ENCODE data around the gene TEX2.
A peak's percentile ranks its signal among the peaks of the same experiment; 100 is the strongest.

The TEX2 gene, protein sequence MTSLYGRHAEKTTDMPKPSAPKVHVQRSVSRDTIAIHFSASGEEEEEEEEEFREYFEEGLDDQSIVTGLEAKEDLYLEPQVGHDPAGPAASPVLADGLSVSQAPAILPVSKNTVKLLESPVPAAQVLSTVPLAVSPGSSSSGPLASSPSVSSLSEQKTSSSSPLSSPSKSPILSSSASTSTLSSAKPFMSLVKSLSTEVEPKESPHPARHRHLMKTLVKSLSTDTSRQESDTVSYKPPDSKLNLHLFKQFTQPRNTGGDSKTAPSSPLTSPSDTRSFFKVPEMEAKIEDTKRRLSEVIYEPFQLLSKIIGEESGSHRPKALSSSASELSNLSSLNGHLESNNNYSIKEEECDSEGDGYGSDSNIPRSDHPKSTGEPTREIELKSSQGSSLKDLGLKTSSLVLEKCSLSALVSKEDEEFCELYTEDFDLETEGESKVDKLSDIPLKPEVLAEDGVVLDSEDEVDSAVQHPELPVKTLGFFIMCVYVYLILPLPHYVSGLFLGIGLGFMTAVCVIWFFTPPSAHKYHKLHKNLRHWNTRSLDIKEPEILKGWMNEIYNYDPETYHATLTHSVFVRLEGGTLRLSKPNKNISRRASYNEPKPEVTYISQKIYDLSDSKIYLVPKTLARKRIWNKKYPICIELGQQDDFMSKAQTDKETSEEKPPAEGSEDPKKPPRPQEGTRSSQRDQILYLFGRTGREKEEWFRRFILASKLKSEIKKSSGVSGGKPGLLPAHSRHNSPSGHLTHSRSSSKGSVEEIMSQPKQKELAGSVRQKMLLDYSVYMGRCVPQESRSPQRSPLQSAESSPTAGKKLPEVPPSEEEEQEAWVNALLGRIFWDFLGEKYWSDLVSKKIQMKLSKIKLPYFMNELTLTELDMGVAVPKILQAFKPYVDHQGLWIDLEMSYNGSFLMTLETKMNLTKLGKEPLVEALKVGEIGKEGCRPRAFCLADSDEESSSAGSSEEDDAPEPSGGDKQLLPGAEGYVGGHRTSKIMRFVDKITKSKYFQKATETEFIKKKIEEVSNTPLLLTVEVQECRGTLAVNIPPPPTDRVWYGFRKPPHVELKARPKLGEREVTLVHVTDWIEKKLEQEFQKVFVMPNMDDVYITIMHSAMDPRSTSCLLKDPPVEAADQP

GRCh38 chr17:64263000-64263766 is at the start of gene TEX2:
Gene TEX2 (minus strand): TSS chr17:64263260. CDS start chr17:64214217, 49,043 bp downstream.
- peak; percentile 82 for DNase-seq (ENCODE audit: low read depth)

GRCh38 chr17:64309710-64310109 is 46.6 kb upstream of the TEX2 start:
- DNase-seq (ENCODE audit: low read depth) = no peak

- no peak for DNase-seq (ENCODE audit: low read depth)
These were observed 46.0 kb upstream of the TEX2 start for GRCh38 chr17:64309021-64309420.

DNA sequence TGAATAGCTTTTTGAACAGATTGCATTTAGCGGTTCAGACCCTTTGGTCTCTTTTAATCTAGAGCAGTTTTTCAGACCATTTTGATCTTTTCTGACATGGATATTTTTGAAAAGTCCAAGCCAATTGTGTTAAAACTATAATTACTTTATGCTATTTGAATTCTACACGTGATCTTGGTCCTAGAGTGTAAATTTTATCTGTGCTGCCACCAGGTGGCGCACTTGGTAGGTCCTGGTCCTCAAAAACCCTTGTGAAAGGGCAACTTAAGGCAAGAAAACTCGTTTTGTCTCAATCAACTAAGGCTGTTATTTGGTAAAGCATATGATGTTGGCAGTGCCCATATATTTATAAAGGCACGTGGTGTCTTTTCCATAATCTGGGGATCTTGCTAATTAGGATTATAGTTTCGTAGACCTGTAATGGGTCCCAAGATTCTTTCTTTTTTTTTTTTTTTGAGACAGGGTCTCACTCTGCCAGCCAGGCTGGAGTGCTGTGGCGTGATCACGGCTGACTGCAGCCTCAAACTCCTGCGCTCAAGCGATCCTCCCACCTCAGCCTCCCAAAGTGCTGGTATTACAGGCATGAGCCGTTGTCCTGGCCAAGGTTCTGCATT is 43.9 kb upstream of the TEX2 start:
- peak; percentile 46 for DNase-seq (ENCODE audit: low read depth)

DNA sequence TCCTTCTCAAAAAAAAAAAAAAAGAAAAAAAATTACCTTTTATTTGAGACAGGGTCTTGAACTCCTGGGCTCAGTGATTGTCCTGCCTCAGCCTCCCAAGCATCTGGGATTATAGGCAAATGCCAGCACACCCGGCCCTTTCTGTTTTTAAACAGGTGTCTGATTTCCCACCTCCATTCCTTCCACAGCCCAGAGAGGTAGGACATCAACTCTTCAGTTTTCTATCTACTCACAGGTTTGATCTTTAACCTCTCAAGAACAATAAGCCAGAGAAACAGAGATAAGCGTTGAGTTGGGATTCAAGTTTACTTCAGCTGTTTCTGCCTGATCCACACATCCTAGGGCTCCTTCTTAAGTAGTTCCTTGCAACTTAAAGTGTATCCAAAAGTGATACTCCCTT is 41.5 kb upstream of the TEX2 start:
- no peak for DNase-seq (ENCODE audit: low read depth)

DNA sequence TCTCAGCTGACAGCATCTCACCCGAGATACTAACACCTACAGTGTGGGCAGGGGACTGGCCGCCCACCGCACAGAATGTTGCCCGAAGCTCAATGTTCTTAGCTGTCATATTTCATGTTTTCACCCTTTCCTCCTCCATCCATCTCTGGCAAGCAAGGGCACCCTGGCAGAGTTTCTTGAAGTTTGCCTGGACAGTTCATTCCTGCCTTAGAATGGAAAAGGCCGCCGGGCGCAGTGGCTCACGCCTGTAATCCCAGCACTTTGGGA is 37.6 kb upstream of the TEX2 start:
- DNase-seq (ENCODE audit: low read depth) = no peak

DNA sequence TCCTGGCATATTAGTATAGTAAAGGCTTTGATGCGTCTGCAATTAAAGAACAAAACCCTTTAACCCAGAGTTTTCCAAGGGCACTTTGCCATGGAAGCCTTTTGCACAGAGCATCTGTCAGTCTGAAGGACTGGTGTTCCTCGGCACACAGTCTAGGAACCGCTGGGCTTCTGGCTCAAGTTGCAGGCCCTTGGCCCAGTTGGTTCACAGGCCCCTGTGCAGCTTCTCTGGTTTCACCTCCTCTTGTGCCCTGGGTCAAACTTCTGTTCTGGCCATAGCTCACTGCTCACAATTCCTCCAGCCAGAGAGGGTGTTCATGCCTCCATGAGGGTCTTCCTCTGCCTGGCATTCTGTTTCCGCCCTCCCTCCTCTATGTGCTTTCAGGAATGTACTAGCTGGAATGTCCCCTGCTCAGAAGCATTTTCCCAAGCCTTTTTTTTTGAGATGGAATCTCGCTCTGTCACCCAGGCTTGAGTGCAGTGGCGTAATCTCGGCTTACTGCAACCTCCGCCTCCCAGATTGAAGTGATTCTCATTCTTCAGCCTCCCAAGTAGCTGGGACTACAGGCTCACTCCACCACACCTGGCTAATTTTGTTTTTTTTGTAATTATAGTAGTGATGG is 34.5 kb upstream of the TEX2 start:
- no peak for DNase-seq (ENCODE audit: low read depth)

GRCh38 chr17:64296246-64296645 is 33.2 kb upstream of the TEX2 start:
- no peak for DNase-seq (ENCODE audit: low read depth)

- no peak for DNase-seq (ENCODE audit: low read depth)
These were observed 32.1 kb upstream of the TEX2 start for GRCh38 chr17:64295146-64295545.

DNA sequence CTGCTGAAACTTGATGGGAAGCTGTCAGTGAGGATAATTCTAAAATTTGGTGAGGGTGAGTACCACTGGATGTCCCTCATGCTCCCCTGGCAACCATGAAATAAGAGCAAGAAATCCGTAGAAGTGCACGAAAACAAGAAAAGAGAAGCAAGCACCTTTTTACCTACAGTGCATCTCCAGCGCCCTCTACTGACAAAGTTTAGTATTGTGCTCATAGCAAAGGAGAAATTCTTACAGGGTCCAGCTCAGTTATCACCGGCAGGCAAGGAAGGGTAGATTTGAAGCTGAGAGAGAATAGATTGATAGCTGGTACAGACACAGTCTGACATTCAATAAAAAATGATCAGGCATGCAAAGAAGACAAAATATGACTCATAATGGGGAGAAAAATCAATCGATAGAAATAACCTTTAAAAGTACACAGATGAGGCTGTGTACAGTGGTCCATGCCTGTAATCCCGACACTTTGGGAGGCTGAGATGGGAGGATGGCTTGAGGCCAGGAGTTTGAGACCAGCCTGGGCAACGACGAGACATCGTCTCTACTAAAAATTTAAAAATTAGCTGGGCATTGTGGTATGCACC is 28.3 kb upstream of the TEX2 start:
- DNase-seq (ENCODE audit: low read depth) = no peak

DNA sequence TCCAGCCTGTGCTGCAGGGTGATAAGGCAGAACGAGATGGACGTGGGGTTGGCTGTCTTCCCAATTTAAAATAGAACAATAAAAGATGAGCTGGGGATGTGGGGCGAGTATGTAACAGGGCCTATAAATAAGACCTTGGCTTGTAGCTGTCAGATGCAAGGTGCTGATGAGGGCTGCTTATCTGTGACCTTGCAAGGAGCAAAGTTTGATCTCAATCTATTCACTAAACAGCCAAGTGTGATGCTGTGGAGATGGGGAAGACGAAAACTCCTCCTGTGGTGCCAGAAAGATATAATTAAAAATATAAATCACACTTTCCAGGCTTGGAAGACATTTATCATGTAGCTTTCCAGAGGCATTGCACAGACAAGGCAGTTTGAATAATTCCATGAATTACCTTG is 26.7 kb upstream of the TEX2 start:
- DNase-seq (ENCODE audit: low read depth) = no peak

- no peak for DNase-seq (ENCODE audit: low read depth)
These were observed 19.7 kb upstream of the TEX2 start for GRCh38 chr17:64282753-64283080.

- peak; percentile 10 for DNase-seq (ENCODE audit: low read depth)
These were observed 19.1 kb upstream of the TEX2 start for GRCh38 chr17:64281962-64282752.

DNA sequence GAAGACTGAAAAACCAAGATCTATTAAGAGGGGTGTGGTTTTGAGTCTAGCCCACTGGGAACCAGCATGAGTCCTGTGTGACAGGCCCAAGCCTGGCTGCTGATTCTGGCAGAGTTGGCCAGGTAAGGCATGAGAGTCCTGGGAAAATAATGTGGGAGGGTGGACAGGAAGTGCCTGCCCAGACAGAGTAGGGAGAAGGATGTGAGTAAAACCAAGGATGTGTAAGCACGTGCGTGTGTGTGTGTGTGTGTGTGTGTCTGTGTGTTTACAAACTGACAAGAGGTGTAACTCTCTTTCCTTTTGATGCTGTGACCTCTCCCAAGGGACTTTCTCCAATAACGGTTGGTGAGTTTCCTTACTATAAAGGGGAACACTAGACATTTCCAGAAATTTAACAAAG is 15.6 kb upstream of the TEX2 start:
- no peak for DNase-seq (ENCODE audit: low read depth)

- DNase-seq (ENCODE audit: low read depth) = no peak
These were observed 14.9 kb upstream of the TEX2 start for GRCh38 chr17:64277831-64278562.

GRCh38 chr17:64276961-64277505 is 14.0 kb upstream of the TEX2 start:
- no peak for DNase-seq (ENCODE audit: low read depth)

DNA sequence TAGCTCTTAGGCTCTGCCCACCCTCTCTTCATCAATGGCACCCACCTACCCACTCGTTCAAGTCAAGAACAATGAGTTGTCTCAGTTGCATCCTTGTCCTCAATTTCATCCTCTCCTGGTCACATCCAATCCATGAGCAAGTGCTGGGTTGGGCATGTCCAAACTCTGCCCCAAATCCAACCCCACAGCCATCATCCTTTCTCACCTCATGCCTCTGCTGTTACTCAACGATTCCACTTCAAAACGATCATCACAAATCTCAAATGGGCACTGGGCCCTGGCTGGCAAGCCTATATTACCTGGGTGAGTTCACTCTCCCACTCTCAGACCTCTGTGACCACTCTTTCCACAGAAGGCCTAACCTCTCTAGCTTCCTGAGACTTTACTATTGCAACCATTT is 12.0 kb upstream of the TEX2 start:
- DNase-seq (ENCODE audit: low read depth) = no peak

GRCh38 chr17:64273006-64273405 is 9.9 kb upstream of the TEX2 start:
- no peak for DNase-seq (ENCODE audit: low read depth)

DNA sequence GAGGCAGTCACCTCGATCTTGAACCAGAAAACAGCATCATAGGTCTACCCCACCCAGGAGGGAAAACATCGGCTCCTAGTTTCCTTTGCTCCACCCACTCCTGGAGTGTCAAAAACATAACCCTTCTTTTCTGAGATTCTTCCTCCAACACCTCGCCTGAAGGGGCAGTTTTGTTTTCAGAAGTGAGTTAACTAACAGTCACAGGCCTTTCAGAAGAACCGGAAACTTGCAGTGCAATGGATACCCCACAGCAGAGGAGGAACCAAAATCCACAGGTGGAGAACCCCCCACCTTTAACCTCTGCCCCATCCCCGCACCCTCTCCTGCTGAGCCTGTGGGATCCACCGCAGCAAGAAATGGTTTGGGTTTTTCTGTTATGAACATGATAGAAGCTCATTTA is 7.8 kb upstream of the TEX2 start:
- DNase-seq (ENCODE audit: low read depth) = no peak

Measured in activated T-helper 1 cell treated with Interleukin-2 at 50 U/mL for 16 hours (primary cell).